Endometrial microvascular endothelial cells (primary cell): ENCODE data around the gene METTL13. TPM values are rescaled to one million over a fixed set of nuclear protein-coding genes. Genes with fewer than 3 reads are reported as not detected.
"Not testable (repeated sequence)": the region's sequence is repeated elsewhere in the genome, so short reads cannot be mapped to it uniquely, and the experiment has no call there.

Experiments
- in situ Hi-C: cut with HindIII; loops from 2 replicates; pipeline ENCODE4 v1.10.0; 2017; ENCODE audit warnings: low sequenced_read_pairs, low pct_unique_long_range_greater_than_20kb; ENCODE audit errors: inconsistent ontology term
- total RNA-seq: library from RNA; depleted of rRNA; stranded (reverse); fragments of >200 nt; gene quantifications from one replicate; pipeline ENCODE4 v1.2.3, GENCODE V29; 2015; ENCODE audit errors: inconsistent ontology term

METTL13 gene
- total RNA-seq, 1 donor from 2014 or later: 33.1 TPM

DNA sequence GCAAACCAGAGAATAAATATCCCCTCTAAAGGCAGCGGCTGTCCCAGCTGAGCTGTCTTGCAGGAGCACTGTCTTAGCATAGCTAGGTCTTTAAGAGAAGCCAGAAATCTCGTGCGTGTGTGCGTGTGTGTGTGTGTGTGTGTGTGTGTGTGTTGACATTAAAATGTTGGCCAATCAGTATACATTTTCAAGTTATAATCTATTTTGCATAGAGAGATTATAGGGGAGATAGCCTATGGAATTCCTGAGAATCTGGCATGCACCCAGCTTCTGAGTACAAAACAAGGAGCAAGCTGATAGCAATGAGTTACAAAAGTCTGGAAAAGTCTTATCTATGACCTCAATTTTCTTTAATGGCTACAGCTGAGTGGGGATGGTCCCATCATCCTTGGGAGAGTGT is 17.7 kb downstream of the METTL13 start:
- in situ Hi-C loops: no loop called here

DNA sequence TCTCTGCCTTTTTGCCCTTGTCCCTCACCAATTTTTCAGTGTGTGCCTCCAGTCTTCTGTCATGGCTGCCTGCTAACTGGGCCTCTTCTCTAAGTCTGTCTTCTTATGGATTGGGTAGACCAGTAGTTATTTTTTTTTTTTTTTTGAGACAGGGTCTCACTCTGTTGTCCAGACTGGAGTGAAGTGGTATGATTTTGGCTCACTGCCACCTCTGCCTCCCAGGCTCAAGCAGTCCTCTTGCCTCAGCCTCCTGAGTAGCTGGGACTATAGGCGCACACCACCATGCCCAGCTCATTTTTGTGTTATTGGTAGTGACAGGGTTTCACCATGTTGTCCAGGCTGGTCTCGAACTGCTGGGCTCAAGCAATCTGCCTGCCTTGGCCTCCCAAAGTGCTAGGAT is 18.2 kb downstream of the METTL13 start:
- in situ Hi-C loops: not testable (repeated sequence)

DNA sequence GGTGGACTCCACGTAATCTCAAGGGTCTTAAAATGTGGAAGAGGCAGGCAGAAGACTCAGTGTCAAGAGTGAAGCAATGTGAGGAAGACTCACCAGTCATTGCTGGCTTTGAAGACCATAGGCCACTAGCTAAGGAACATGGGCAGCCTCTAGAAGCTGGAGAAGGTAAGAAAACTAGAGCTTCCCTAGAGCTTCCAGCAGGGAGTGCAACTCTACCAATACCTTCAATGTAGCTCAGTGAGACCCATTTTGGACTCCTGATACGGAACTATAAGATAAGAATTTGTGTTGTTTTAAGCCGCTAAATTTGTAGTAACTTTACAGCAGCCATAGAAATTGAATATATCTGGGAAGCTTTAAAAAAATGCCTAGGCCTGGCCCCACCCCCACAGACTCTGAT is 18.9 kb downstream of the METTL13 start:
- in situ Hi-C loops: no loop called here

DNA sequence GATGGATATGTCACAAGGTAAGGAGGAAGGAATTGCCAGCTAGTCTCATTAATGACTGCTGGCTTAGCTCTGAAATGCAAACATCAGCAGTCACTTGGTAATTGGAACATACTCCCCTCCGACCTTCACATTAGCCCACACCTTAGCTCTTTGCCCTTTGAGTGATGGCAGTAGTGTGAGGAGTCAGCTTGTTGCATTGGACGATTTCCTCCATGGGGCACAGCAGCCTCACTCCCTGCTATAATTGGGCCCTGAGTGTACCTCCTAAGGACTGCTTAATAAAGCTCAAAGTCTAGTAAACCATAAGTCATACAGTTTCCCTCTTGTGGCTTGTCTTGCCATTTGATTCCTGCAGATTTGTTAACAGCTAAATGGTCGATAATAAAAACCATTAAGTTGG is 19.4 kb downstream of the METTL13 start:
- in situ Hi-C loops: no loop called here

DNA sequence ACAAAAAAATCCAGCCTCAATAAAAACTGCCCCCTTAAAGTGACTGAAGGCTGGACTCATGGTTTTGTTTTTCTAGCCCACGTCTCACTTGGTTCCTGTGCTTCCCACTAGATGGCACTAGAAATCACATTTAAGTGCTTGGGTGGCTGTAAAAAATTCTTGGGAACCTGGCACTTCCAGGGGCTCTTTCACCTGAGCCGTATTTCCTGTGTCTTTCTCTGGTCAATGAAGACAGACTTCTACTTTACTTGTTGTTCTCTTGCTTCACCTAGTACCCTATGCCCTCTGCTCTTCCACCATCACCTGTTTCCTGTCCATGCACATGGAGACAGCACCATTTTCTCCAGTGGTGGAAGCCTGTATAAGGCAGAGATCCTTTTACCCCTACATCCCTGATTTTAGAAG is 20.0 kb downstream of the METTL13 start:
- in situ Hi-C loops: no loop called here

DNA sequence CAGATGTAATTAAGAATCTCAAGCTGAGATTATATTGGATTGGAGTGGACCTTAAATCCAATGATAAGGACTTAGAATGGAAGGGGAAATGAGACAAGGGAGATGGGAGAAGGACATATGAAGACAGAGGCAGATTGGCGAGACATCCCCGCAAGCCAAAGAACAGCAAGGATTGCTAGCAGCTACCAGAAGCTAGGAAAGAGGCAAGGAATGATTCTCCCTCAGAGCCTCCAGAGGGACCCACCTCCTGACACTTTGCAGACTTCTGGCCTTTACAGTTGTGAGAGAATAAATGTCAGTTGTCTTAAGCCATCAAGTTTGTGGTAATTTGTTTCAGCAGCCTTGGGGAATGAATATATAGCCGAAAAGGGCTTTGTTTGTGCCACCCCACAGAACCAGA is 20.7 kb downstream of the METTL13 start:
- in situ Hi-C loops: no loop called here

DNA sequence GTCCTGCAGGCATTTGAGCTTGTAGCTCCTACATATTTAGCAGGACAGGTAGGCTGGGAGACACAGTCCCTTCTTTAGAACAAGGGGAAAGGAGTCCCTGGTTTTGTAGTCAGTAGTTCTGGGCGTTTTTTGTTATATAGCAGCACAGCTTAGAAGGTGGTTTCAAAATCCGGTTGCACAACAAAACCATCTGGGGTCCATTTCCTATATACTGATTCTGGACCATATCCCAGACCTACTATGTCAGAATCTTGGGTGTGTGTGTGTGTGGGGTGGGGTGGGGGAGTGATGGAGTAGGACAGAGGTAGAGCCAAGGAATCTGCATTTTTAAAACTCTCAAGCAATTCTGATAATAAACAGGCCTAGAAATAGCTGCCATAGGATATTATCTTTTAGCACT is 21.6 kb downstream of the METTL13 start:
- in situ Hi-C loops: no loop called here

DNA sequence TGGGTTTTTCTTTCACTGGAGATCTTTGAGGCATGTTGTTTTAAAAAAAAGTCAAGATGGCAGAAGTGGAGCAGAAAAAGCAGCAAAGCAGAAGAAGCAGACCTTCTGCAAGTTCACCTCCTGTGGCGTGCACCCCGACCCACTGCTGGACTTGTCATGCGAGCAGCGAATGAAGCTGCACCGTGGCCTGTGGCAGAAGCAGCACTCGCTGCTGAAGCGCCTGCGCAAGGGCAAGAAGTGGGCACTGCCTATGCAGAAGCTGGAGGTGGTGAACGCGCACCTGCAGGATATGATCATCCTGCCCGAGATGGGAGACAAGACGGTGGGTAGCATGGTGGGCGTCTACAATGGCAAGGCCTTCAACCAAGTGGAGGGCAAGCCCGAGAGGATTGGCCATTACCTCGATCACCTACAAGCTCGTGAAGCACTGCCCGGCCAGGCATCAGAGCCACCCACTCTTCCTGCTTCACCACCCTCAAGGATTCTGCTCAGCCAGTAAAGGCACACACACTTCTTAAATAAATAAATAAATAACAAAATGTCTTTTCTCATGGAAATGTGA is 22.1 kb downstream of the METTL13 start:
- in situ Hi-C loops: no loop called here

DNA sequence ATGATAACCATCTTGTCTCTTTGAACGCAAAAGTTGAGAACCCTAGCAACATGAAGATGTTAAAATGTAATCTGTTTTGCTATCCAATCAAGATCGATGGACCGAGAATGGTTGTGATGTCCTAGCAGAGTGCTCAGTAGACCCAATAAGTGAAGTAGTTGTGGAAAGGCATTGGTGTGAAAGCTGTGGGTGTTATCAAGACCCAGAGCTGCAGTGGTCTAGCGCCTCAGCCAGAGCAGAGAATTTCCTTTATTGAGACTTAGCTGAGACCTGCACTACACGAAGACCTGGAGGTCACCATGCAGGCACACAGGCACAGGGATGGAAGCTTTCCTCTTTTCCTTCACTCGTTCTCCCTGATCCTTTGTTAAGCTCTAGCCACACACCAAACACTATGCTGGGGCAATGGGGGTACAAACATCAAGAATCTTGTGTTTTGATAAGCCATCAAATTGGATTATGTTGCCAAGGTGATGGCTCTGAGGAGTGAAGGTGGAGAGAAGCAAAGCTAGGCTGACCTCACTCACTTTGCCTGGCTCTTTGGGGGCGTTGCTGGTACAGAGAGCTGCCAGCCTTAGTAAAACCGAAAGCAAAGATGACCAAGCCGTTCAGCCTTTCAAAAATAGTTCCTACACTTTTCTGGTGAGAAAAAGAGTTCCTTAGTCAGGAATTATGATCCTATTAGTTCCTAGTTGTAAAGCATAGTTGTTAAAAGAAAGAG is 24.1 kb downstream of the METTL13 start:
- in situ Hi-C loops: no loop called here

DNA sequence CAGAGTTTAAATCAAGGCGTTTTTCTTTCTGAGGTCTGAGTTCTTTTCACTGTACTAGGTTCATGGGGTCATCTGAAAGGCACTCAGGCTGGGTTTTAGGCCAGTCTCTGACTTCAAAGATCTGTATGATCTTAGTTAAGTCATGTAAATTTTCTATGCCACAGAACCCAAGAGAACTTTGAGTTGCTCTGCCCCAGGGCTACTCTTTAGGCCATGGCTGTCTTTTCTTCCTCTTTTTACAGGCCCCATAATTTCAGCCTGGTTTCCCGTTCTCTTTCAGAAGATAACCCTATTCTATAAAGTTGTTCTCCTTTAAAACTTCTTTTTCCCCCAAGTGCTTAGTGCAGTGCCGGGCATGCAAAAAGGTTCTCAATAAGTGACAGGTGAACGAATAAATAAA is 26.1 kb downstream of the METTL13 start:
- in situ Hi-C loops: no loop called here

DNA sequence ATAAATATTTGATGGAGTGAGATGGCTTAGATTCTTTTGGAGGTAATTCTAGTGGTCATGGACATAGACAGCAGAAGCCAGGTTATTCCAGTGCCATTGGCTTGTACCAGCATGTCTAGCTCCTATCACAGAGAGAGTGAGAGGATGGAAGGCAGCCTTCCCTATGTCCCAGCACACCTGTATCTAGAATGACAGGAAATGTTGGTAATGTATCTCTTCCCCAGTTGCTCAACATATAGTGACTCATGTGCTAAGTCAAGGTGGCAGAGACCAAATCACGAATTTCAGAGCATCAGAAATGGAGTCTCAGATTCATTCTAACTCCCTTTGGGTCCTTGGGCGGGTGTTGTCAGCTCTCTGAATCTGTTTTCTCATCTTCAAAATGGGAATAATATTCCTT is 28.4 kb downstream of the METTL13 start:
- in situ Hi-C loops: no loop called here

DNA sequence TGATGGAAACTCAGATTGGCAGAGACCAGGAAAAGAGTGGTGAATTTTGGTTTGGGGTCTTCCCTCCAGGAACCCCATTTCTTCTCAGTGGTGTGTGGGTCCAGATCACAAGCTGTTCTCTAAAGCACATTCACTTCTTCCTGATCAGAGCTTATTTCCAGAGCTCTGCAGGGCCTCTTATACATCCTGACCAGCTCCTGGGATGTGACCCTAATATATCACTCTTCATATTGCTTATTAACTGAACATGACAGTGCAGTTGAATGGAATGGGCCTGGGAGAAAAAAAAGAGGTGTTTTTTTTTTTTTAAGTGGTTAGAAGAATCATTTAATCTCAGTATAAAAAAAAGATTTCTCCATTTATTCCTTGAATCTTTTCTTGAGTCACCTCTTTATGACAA is 30.2 kb downstream of the METTL13 start:
- in situ Hi-C loops: no loop called here

DNA sequence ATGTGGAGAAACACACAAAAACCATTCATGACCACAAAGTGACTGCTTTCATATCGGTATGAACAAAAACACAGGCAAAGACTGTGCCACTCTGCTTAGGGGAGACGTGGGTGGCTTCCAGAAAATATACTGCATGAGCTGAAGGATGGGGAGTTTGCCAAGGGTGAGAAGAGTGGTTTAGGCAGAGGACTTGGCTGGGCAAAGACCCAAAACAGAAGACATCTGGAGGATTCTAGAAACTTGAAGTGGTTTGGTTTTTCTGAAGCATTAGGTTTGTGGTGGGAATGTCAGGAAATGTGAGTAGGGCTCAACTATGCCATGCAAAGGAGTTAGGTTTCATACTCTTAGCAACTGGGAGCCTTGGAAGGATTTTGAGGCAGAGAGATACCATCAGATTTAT is 33.2 kb downstream of the METTL13 start:
- in situ Hi-C loops: no loop called here

DNA sequence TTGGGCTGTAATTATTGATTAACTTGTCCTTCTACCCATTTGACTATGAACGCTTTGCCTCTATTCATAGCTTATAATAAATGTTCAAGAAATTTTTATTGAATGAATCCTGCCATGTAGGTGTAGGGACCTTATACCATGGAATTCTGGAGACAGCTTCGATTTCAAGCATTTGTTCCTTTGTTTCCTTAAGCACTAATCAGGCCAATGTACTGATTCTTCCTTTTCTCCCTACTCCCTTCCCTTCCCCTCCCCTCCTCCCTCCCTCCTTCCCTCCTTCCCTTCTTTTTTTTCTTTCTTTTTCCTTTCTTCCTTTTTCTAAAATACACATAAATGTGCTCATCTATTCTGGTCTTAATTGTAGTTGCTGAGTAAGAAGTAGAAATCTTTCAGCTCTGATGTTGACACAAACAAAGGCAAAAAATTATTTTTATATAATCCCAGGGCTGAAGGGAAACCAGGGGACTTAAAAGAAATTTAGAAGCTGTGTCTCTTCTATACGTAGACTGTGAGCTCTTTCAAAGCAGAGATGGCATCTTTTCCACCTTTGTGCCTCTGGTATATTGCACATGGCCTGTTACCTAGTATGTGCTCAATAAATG is 34.9 kb downstream of the METTL13 start:
- in situ Hi-C loops: no loop called here

DNA sequence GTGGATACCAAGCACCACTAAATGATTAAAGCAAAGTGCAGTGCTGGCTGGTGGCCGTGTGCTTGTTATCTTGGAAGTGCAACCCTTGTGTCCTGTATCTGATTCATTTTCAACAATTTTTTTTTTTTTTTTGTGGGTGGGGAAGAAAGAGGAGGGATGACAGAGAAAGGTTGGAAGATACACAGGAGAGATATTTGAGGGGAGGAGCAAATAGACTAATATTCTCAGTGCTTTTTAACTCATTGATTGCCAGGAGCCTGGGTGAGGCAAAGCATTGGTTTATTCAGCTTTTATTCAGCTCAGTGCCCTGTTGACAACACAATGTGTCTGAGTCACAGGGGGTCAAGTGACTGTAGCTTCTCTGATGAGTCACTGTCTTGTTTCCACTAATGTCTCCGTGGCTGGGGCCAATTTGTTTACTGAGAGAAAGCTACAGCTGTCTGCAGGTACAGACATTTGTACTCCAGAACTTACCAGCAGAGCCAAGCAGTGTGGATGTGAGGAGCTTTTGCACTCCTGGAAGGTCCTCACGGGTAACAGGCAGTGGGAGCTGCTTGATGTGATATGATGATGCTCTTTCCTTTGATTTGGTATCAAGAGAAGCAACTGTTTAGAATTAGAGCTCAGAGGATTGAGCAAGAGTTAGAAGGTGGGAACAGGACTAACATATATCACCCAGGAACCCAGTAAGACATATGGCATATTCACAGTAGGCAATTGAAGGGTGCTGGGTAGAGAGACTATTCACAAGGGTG is 36.2 kb downstream of the METTL13 start:
- in situ Hi-C loops: no loop called here

DNA sequence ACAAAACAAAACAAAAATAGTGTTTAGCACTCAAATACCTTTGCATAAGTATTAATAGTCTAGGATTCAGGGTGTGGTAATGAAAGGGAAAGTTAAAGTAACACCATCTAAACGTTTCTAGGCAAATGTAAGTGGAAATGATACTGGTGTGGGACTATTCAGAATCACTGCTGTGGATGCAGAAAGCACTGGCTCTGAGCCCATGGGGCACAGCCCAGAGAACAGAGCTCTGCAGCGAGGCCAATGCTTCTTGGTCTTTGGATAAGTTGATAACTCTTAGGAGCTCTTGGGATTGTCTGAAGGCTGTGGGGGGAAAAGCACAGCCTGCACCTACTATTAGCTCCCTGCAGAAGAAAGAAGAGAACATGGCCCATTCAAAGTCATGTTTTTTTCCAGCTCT is 38.5 kb downstream of the METTL13 start:
- in situ Hi-C loops: no loop called here

DNA sequence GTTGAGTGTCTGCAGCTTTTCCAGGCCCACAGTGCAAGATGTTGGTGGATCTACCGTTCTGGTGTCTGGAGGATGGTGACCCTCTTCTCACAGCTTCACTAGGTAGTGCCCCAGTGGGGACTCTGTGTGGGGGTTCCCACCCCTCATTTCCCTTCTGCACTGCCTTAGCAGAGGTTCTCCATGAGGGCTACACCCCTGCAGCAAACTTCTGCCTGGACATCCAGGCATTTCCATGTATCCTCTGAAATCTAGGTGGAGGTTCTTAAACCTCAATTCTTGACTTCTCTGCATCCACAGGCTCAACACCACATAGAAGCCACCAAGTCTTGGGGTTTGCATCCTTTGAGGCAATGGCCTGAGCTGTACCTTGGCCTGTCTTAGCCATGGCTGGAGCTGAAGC is 45.5 kb downstream of the METTL13 start:
- in situ Hi-C loops: no loop called here

DNA sequence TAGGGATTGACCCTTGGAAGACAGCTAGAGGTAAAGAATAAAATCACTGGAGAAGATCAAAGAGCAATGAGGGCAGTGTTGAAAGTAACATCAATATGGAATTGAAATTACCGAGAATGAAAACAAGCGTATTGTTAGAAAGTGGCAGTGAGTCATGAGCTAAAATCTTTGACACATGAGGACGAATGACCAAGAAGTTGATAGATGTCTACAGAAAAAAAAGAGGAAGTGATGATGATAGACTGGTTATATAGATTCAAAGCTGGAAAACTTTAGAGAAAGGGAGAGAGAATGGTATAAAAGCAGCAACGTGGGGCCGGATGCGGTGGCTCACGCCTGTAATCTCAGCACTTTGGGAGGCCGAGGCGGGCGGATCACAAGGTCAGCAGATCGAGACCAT is 47.3 kb downstream of the METTL13 start:
- in situ Hi-C loops: no loop called here

DNA sequence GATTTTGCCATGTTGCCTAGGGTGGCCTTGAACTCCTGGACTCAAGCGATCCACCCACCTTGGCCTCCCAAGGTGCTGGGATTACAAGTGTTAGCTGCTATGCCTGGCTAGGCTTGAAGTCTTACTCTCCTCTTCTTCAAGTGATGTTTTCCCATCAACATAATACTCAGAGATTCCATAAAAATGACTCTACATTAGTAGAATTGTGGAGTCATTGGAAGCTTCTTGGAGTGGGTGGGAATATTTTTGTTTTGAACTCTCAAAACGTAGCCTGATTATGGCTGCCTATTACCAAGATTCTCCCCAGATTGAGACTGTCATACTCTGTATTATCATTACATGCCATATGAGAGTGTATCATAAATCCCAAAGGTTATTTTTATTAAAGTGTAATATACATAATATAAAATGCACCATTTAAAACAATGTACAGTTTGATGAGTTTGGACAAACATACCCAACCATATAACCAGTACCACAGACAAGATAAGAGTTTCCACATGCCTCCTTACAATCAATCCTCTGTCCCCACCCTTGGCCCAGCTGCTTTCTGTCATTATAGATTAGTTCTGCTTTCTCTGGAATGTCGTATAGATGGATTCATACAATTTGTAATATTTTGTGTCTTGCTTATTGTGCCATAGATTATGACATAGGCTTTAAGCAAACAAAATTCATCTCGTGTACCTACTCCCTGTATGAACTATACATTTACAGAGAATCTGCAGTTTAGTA is 51.8 kb downstream of the METTL13 start:
- in situ Hi-C loops: no loop called here
